Peyer's patch (tissue), 4 donors: ENCODE results near the gene TSEN34.

Experiments used
- POLR2A ChIP-seq, 2 donors: fragments of 450-650 bp; IDR thresholded peaks; one replicate each; pipeline ENCODE4 v1.5.1; 2017; ENCODE audit warnings: antibody characterized with exemption in 2 of 2, mild to moderate bottlenecking in 2 of 2, moderate library complexity in 2 of 2
- TF ChIP-seq, protein P1 (sequence below), 6 experiments: fragments of 450-650 bp in 4 of 6; fragments of 200-600 bp in 2 of 6; sonication (generic) in 1 of 6; IDR thresholded peaks; one replicate each; pipeline ENCODE4 v1.5.1; 2017 to 2019; ENCODE audit warnings: antibody characterized with exemption in 6 of 6, mild to moderate bottlenecking in 3 of 6, moderate library complexity in 1 of 6

DNA sequence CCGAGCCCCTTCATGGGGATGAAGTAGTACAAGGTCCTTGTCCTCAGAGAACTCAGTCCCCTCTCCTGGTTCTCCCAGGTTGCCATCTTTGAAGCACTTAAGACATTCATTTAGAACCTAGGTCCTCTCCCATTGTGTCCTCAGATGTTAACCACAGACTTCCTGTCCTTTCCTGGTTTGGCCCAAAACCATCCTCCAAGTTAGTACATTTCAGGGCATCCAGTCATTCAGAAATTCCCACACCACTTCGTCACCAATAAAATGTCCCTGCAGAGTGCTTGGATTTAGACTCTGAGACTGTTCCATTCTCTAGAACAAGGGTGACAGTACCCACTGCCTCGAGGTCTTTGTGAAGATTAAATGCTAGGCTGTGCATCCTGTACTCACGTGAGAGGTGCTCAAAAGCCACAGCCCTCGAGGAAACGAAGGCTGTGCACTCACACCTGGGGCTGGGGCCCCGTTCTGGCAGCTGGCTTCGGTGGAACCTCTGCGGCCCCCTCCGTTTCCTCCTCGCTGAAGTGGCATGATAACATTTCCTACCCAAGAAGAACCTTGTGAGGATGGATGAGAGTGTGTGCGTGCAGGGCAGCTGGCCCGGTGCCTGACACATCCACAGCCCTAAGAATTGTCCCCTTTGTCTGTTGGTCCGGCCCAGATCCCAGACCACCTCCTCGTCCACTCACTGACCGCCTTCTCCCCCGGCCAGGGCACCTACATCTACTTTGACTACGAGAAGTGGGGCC, 36.3 kb upstream of the TSEN34 start:
- TF ChIP-seq, protein P1, sequence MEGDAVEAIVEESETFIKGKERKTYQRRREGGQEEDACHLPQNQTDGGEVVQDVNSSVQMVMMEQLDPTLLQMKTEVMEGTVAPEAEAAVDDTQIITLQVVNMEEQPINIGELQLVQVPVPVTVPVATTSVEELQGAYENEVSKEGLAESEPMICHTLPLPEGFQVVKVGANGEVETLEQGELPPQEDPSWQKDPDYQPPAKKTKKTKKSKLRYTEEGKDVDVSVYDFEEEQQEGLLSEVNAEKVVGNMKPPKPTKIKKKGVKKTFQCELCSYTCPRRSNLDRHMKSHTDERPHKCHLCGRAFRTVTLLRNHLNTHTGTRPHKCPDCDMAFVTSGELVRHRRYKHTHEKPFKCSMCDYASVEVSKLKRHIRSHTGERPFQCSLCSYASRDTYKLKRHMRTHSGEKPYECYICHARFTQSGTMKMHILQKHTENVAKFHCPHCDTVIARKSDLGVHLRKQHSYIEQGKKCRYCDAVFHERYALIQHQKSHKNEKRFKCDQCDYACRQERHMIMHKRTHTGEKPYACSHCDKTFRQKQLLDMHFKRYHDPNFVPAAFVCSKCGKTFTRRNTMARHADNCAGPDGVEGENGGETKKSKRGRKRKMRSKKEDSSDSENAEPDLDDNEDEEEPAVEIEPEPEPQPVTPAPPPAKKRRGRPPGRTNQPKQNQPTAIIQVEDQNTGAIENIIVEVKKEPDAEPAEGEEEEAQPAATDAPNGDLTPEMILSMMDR (IDR thresholded peaks at IDR 0.05): no peak
- no peak for TF ChIP-seq POLR2A (IDR thresholded peaks at IDR 0.05)
